Measurements from ENCODE around the gene UNC13D. TPM values are rescaled to one million over a fixed set of nuclear protein-coding genes. Genes with fewer than 3 reads are reported as not detected.

Gene UNC13D
- total RNA-seq, 2 experiments from 2014 or later: 136 to 144 TPM

DNA sequence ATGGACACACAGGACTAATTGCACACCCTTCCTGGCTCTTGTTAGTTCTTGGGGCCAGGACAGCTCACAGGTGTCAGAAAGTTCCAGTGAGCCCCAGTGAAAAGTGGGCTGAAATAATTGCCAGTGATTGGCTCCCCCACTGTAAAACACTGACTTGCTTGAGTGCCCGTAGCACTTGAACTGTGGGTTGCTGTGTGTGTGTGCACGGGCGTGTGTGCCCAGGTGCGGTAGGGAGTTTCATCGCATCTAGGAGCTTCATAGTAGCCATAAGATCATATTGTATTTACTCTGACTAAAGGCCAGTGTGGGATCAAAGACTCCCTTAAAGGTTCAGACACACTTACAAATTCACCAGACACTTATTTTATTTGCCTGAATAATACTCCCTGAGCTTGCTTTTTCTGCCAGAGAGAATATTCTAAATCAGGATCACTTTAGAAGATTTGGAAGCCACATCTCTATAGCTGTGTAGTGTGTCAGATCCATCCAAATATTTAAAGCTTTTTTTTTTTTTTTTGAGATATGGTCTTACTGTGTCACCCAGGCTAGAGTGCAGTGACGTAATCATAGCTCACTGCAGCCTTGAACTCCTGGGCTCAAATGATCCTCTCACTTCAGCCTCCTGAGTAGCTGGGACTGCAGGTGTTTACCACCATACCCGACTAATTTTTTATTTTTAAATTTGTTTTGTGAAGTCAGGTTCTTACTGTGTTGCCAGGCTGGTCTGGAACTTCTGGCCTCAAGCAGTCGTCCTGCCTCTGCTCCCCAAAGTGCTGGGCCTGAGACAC lies 48.2 kb downstream of the UNC13D start:
- ChIA-PET POLR2A (interaction anchor here (1.3 to 4.7 kb wide), 5 partner anchors 10 to 49 kb away, joined by 3 to 26 read pairs (median 5); partner anchors contain the start of gene UNK), CTCF (interaction anchor here (0.8 to 2.3 kb wide), 8 partner anchors 13 to 66 kb away, joined by 3 to 7 read pairs (median 4); no protein-coding TSS in a partner anchor)
- intact Hi-C loops (cut with micrococcal nuclease): no loop called here
- Mint-ChIP-seq H3K9me3 (no peaks in the 10 kb centered on the region), H3K36me3 (ENCODE audit: low read depth) (peaks cover 21% of the 10 kb centered on the region), H3K27me3 (no peaks in the 10 kb centered on the region), H3K4me3 (no peak overlapping the region), H3K4me1 (ENCODE audit: low read depth) (peaks cover 17% of the 10 kb centered on the region), H3K27ac (no peak overlapping the region)
- DNase-seq (no peak), ATAC-seq (no peak)
- TF ChIP-seq CTCF (IDR thresholded peaks at IDR 0.05): no peak

GRCh38 chr17:75793460-75793859 lies 50.7 kb downstream of the UNC13D start:
- intact Hi-C loops (cut with micrococcal nuclease): no loop called here
- H3K9me3 Mint-ChIP-seq: no peaks in the 10 kb centered on the region
- CTCF ChIA-PET: interaction anchor here (1.1 kb wide), 1 partner anchor 10 kb away, joined by 4 read pairs; no protein-coding TSS in a partner anchor
- peaks cover 14% of the 10 kb centered on the region for H3K36me3 Mint-ChIP-seq (ENCODE audit: low read depth)
- ATAC-seq (peak; percentile 45), DNase-seq (no peak)
- H3K27ac Mint-ChIP-seq: peak overlapping the region; percentile 9
- TF ChIP-seq CTCF (IDR thresholded peaks at IDR 0.05): no peak
- no peak overlapping the region for H3K4me3 Mint-ChIP-seq
- POLR2A ChIA-PET: interaction anchor here (2.0 to 4.7 kb wide), 3 partner anchors 7 to 31 kb away, joined by 5 to 26 read pairs (median 20); partner anchors contain the start of gene UNK
- peaks cover 21% of the 10 kb centered on the region for H3K4me1 Mint-ChIP-seq (ENCODE audit: low read depth)
- no peaks in the 10 kb centered on the region for H3K27me3 Mint-ChIP-seq

DNA sequence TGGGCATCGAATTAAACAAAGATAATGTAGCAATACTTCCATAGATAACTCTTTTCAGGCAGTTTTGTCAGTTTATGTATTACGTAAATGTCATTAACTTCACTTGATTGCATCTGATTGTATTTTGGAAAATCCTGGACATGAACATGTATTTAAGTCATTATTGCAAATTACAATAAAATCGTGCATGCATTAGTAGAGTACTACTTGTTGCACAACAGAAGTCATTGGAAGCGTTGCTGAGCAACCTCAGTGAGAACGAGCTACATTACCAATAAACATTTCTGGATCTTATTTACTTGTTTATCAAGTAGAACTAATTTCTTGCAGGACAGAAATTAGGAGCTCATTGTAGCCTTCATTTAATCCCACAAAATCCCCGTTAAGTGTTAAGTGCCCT lies 53.0 kb downstream of the UNC13D start:
- Mint-ChIP-seq H3K27me3 (no peaks in the 10 kb centered on the region), H3K27ac (no peak overlapping the region), H3K4me3 (no peak overlapping the region), H3K9me3 (no peaks in the 10 kb centered on the region), H3K4me1 (ENCODE audit: low read depth) (peaks cover 26% of the 10 kb centered on the region), H3K36me3 (ENCODE audit: low read depth) (peaks cover 13% of the 10 kb centered on the region)
- intact Hi-C loops (cut with micrococcal nuclease): no loop called here
- no peak for TF ChIP-seq CTCF (IDR thresholded peaks at IDR 0.05)
- POLR2A ChIA-PET: interaction anchor here (0.9 to 3.8 kb wide), 6 partner anchors 8 to 125 kb away, joined by 3 to 20 read pairs (median 4); partner anchors contain the start of gene RECQL5
- CTCF ChIA-PET: interaction anchor here (0.9 to 2.5 kb wide), 10 partner anchors 8 to 70 kb away, joined by 3 to 8 read pairs (median 4); partner anchors contain the start of gene GALK1
- ATAC-seq (no peak), DNase-seq (no peak)

DNA sequence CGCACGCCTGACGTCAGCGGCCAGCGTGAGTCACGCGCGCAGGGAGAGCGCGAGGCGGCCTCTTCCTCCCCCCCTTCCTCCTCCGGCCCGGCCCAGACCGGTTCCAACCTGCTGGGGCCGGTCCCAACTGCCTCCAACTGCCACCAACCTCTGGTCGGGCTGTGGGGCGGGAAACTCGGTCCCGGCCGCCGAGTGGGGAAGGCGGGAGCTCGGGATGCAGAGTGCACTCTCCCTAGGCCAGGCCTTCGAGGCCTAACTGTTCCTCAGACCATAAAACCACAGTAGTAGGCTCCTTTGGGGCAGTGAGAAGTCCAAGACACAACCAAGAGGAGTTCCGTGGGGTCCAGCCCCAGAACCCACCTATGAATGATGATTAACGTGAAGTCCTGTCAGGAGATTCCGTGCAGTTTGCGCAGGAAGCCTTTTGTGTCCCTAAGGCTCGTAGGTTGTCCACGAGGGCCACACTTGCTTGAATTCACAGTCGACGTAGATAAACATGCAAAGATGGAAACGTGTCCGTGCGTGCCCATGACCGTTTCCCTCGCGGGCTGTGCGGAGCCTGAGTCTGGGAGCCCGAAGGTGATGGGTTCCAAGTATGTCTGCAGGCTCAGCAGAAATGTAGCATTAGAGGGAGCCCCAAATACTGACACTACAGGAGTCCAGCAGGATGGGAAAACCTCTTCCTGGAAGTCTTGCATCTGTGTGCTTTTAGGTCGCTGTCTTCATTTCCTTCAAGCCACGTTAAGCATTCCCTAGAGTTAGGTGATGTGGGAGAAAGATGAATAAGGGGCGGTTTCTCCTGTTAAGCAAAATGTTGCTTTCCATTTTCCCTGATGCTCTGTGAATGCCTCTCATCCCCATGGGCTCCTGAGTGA lies 59.0 kb downstream of the UNC13D start:
- Mint-ChIP-seq H3K4me3 (peak overlapping the region; percentile 93), H3K4me1 (ENCODE audit: low read depth) (peaks cover 32% of the 10 kb centered on the region), H3K9me3 (no peaks in the 10 kb centered on the region), H3K36me3 (ENCODE audit: low read depth) (peaks cover 18% of the 10 kb centered on the region), H3K27ac (peak overlapping the region; percentile 100), H3K27me3 (no peaks in the 10 kb centered on the region)
- no peak for TF ChIP-seq CTCF (IDR thresholded peaks at IDR 0.05)
- POLR2A ChIA-PET: interaction anchor here (0.6 to 6.3 kb wide), 19 partner anchors 10 to 671 kb away, joined by 3 to 74 read pairs (median 5); partner anchors contain the start of genes GALK1, TRIM47, TRIM65 and WBP2
- ATAC-seq (peak; percentile 65), DNase-seq (peak; percentile 91)
- intact Hi-C loops (cut with micrococcal nuclease): no loop called here
- CTCF ChIA-PET: interaction anchor here (0.6 to 3.0 kb wide), 12 partner anchors 8 to 204 kb away, joined by 3 to 22 read pairs (median 6); partner anchors contain the start of genes GALK1 and TRIM47
